ACHN (cell line): ENCODE data around the gene MED12L.
A peak's percentile ranks its signal among the peaks of the same experiment; 100 is the strongest.

Experiments used
- DNase-seq: peaks from one replicate; pipeline ENCODE4 v3.0.0-alpha.2; 2015
- in situ Hi-C: cut with HindIII; loops from 2 replicates; pipeline ENCODE4 v1.10.0; 2017; ENCODE audit warnings: low sequenced_read_pairs, low pct_ligation_motif_present, low pct_unique_long_range_greater_than_20kb

Gene MED12L

GRCh38 chr3:151085889-151086483 is 522 bp downstream of the MED12L start:
- DNase-seq = no peak
- in situ Hi-C loops = no loop called here

GRCh38 chr3:151086484-151087456 is 1.3 kb downstream of the MED12L start:
- peak; percentile 81 for DNase-seq
- in situ Hi-C loops = no loop called here

- in situ Hi-C loops = no loop called here
- DNase-seq = no peak
Observed at GRCh38 chr3:151087648-151088047, 2.2 kb downstream of the MED12L start.

DNA sequence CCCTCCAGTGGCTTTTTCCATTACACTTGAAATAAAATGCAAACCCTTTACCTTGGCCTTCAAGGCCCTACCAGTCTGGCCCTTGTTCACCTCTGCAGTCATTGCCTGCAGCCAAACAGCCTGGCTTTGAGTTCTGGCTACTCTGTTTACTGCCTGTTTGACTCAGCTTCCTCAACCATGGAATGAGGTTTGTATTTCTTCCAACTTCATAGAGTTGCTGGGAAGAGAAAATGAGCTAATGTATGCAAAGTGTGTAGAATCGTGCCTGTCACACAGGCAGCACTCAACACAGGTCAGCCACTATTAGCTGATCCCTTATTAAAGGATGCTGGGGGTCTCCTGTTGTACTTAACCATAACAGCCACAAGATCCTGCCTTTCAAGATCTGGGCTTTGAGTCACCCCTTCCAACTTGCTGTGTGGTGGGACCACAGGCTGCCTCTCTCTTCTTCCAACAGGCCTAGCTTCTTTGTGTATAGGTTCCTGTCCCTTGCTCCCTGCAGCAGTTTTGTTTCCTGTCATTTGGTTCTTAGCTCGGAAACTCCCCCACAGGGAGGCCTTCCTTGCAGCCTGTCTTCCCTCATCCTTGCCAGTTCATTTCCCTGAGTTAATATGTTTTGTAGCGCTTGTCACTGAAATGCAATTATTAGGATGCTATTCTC is 6.4 kb downstream of the MED12L start:
- DNase-seq = no peak
- in situ Hi-C loops = no loop called here

GRCh38 chr3:151093148-151093547 is 7.7 kb downstream of the MED12L start:
- DNase-seq = no peak
- in situ Hi-C loops = no loop called here

DNA sequence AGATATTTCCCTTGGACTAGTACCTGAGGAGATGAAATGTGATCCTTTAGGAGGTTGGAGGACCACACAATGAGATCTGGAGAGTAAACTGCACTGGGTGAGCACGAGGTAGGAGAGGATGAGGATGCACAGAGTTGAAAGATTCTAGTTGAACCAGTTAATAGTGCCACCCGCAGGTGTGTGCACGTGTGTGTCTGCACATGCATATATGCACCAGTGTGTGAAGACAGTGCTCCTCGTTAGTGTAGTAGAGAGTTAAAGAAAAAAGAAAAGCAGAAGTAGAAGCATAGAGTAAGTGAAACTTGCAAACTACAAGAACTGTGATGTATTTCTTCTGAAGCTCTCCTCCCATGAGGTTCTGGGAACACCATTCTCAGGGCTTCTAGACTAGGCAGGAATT is 8.4 kb downstream of the MED12L start:
- in situ Hi-C loops = no loop called here
- no peak for DNase-seq

DNA sequence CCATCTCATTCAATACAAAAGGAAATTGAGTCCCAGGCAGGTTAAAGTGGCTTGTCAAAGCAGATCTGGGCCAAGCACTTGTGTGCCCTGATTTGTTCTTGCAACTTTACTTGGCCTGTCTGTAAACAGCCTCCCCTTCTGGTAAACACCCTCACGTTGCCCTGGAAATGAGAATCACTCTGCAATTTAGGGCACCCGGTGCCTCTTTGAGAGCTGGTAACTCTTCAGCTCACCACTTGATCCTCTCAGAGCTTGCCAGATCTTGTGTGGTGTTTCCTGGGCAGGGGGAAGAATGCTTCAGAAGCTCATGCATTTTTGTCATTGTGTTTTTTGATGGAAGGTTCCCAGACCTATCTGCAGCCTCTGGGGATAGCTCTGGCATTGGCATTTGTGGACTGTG is 11.3 kb downstream of the MED12L start:
- no peak for DNase-seq
- in situ Hi-C loops = no loop called here

DNA sequence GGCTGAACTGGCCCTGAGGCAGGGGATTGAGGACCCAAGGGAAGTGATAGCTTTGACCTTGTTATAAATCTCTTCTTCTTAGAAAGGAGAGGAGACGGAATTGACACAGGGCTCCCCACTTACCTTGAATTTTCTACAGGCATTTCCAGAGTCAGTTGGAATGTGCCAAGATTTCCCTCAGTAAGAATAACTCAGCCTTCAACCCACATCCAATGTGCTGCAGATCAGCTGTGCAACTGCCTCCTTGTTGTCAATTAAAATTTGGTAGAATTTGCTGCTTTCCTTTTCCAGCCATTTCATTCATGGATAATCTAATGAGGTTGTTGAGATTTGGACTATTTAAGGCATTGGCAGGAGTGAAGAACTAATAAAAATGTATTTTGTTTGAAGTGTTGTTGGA is 14.6 kb downstream of the MED12L start:
- in situ Hi-C loops = no loop called here
- no peak for DNase-seq

DNA sequence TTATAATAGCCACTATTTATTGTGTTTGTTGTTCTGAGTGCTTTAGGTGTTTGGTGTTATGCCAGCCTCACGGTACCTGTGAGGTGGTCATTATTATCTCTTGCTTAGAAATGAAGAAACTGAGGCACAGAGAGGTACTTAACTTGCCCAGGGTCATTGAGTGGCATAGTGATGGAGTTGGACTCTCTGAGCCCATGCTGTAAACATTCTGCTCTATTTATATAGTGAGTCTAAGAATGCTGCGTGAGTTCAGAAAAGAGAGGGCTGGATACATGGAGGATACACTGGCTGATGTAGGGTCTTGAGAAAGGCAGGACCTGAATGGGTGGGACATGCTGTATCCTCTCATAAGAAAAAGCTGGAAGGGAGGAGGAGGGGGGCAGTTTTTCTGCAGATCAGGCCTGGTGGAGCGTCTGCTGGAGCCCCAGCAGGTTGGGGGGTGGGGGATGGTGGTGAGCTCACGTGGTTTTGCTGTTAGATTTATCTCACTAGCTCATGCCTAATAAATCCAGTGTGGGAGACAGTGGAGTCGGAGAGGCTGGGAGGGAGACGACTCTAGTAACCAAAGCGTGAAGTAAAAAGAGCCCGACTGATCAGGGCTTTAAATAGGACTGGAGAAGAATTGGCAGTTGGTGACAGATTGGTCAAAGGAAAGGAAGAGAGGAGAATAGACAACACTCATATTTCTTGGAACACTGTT is 16.0 kb downstream of the MED12L start:
- in situ Hi-C loops = no loop called here
- no peak for DNase-seq

- in situ Hi-C loops = no loop called here
- DNase-seq = no peak
Observed at GRCh38 chr3:151106311-151106710, 20.8 kb downstream of the MED12L start.

GRCh38 chr3:151107177-151107576 is 21.7 kb downstream of the MED12L start:
- no peak for DNase-seq
- in situ Hi-C loops = no loop called here

DNA sequence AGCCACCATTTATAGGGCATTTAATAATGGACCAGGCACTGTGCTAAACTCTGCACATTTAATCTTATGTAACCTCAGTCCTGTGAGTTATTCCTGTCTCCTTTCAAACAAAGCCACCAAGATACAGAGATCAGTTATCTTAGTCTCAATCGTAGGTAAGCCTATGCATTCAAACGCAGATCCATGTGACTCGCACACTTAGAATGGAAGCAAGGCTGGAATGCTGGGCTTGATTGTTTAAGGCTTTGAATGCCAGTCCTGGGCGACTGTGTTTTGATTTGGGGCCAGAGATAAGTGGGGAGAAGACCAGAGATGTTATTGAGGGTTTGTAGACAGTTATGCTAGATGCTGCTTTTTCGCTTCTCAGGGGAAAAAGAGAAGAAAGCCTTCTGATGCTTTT is 22.2 kb downstream of the MED12L start:
- in situ Hi-C loops = no loop called here
- no peak for DNase-seq

DNA sequence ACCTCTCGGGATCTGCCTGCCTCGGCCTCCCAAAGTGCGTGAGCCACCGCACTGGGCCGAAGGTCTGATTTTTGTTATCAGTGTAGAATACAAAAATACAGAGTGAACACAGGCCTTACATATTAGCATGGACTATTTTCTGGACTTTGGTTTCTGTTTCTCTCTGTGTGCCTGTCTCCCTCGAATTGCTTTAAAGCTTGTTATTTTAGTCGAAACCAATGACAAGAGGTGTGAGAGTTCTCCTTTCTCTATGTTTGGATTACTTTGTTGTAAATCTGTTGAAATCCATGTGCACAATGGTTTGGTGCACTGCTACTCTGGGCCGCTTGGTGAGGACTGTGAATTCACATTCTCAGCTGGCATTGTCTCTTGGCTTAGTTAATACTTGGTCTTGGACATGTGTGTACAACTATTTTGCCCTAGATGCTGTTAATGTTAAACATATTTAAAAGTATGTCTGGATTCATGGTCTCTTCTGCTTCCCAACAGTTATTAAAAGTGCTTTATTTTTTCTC is 23.9 kb downstream of the MED12L start:
- no peak for DNase-seq
- in situ Hi-C loops = no loop called here

DNA sequence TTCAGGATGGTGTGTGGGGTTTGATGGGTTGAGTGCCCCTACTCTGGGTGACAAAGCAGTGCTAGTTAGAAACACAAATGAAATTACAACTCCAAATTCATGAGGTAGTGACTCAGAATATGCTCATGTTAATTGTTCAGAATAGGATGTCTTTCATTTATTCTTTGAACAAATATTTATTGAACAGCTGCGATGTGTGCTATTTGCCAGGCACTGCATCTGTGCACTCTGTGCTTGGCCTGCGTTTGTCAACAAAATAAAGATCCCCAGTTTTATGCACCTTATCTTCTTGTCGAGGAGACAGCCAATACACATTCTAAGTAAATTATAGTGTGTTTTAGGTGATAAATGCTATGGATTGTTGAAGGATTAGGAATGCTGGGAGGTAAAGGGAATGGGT is 27.3 kb downstream of the MED12L start:
- no peak for DNase-seq
- in situ Hi-C loops = no loop called here

DNA sequence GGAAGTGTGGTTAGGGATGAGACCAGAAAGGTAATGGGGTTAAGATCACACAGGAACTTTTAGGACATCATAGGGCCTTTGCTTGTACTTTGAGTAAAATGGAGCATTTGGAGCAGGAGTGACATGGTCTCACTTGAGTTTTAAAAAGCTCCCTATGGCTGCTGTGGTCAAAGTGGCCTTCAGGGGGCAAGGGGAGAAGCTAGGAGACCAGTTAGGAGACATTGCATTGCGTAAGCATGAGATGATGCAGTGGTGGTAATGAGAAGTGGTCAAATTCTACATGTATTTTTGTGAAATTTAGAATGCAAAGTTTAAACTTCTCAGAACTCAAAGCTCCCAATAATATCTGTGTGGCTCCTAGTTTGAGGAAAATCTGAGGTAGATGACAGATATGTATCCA is 27.9 kb downstream of the MED12L start:
- in situ Hi-C loops = no loop called here

DNA sequence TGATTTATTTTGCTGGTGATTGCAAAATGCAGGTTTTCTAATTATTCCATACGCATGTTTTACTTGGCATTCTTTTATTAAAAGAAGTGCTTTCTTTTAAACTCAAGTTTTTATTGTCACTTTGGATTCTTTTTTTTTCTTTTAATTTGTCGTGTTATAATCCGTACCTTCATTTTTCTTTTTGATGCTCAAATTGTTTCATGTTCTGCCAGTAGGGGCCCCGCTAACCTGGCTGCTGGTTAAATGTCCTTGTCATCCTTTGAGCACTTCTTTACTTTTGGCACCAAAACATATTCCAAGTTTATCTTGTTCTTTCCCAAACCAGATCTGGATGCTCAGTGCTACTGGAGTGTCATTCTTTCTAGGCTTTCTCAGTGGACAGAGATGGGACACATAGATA is 31.6 kb downstream of the MED12L start:
- DNase-seq = no peak
- in situ Hi-C loops = no loop called here

More for the DNA sequence above, 27.9 kb downstream of the MED12L start:
- no peak for DNase-seq

- DNase-seq = no peak
- in situ Hi-C loops = no loop called here
Observed at GRCh38 chr3:151119188-151119587, 33.7 kb downstream of the MED12L start.

- in situ Hi-C loops = no loop called here
- no peak for DNase-seq
Observed at GRCh38 chr3:151120409-151120808, 34.9 kb downstream of the MED12L start.

- in situ Hi-C loops = no loop called here
Observed at GRCh38 chr3:151121016-151121415, 35.6 kb downstream of the MED12L start.

More at GRCh38 chr3:151121016-151121415, 35.6 kb downstream of the MED12L start:
- no peak for DNase-seq
